GM18867 (cell line): ENCODE measurements around the gene TNFAIP8L2.

ENCODE experiments used
- ATAC-seq: cut with Tn5 transposase; IDR thresholded peaks from one replicate; pipeline ENCODE4 v1.9.1; 2021; ENCODE audit warnings: mild to moderate bottlenecking, moderate library complexity; ENCODE audit not compliant: unreplicated experiment

The TNFAIP8L2 gene

GRCh38 chr1:151156515-151156819 lies at the start of gene TNFAIP8L2:
Gene TNFAIP8L2 (plus strand): TSS chr1:151156649. CDS start chr1:151158698, 2,049 bp downstream.
- ATAC-seq = peak; percentile 68

GRCh38 chr1:151106894-151107293 lies 49.6 kb upstream of the TNFAIP8L2 start:
- no peak for ATAC-seq

GRCh38 chr1:151108331-151108730 lies 48.1 kb upstream of the TNFAIP8L2 start:
- no peak for ATAC-seq

- ATAC-seq = no peak
Observed at GRCh38 chr1:151113877-151114276, 42.6 kb upstream of the TNFAIP8L2 start.

- ATAC-seq = no peak
Observed at GRCh38 chr1:151124763-151125403, 31.6 kb upstream of the TNFAIP8L2 start.

GRCh38 chr1:151128800-151129199 lies 27.6 kb upstream of the TNFAIP8L2 start:
- no peak for ATAC-seq

GRCh38 chr1:151130987-151131586 lies 25.4 kb upstream of the TNFAIP8L2 start:
- no peak for ATAC-seq

- no peak for ATAC-seq
Observed at GRCh38 chr1:151131701-151132334, 24.6 kb upstream of the TNFAIP8L2 start.

GRCh38 chr1:151132335-151133017 lies 24.0 kb upstream of the TNFAIP8L2 start:
- ATAC-seq = no peak

- no peak for ATAC-seq
Observed at GRCh38 chr1:151133018-151133806, 23.2 kb upstream of the TNFAIP8L2 start.

- no peak for ATAC-seq
Observed at GRCh38 chr1:151134396-151134795, 22.1 kb upstream of the TNFAIP8L2 start.

- no peak for ATAC-seq
Observed at GRCh38 chr1:151134991-151135390, 21.5 kb upstream of the TNFAIP8L2 start.

- no peak for ATAC-seq
Observed at GRCh38 chr1:151135433-151136385, 20.7 kb upstream of the TNFAIP8L2 start.

GRCh38 chr1:151137789-151138188 lies 18.7 kb upstream of the TNFAIP8L2 start:
- ATAC-seq = no peak

GRCh38 chr1:151142411-151143056 lies 13.9 kb upstream of the TNFAIP8L2 start:
- ATAC-seq = no peak

GRCh38 chr1:151143057-151143435 lies 13.4 kb upstream of the TNFAIP8L2 start:
- no peak for ATAC-seq

- no peak for ATAC-seq
Observed at GRCh38 chr1:151143986-151144385, 12.5 kb upstream of the TNFAIP8L2 start.

- no peak for ATAC-seq
Observed at GRCh38 chr1:151144474-151145303, 11.8 kb upstream of the TNFAIP8L2 start.
